ENCODE data around the gene CD200. TPM values are rescaled to one million over a fixed set of nuclear protein-coding genes. Genes with fewer than 3 reads are reported as not detected.

CD200 gene
- total RNA-seq, 1 donor from 2014 or later = 19.0 TPM

DNA sequence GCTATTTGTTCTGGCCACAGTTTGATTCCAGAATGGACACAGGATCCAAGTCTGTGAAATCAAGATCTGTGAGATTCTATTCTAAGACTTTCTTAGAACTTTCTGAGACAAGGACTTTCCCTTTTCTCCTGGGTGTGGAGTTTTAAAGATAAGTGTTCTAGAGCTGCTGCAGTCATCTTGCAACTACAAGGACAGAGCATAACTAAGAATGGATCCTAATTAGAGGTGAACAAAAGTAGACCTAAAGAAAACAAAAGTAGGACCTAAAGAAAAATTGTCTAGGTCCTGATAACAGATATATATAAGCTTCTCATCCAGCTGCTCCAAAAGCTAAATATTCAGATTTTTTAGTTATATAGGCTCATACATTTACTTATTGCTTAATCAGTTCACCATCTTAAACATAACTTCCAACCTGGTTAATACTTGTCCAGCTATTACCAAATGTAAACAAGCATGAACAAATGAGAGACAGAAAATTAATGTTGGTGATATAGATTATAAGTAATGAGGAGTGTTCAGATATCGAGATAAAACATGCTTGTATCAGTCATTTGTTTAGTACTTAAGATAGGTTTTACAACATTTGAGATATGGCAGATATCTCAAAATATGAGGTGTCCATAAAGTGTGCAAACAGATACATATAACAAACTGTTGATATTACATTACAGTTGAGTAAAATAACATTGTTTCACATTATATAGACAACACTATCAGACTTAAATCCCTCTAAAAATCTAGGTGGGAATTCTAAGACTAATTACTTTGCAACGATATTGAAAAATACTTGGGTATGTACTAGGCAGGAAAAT is 75.1 kb downstream of the CD200 start:
- intact Hi-C loops (cut with micrococcal nuclease) = loop anchor here (5.0 to 10.0 kb wide), 2 partner anchors 36 to 47 kb away; no protein-coding TSS in a partner anchor
- CTCF ChIA-PET = no interaction called here
- H3K4me3 Mint-ChIP-seq = no peak overlapping the region

DNA sequence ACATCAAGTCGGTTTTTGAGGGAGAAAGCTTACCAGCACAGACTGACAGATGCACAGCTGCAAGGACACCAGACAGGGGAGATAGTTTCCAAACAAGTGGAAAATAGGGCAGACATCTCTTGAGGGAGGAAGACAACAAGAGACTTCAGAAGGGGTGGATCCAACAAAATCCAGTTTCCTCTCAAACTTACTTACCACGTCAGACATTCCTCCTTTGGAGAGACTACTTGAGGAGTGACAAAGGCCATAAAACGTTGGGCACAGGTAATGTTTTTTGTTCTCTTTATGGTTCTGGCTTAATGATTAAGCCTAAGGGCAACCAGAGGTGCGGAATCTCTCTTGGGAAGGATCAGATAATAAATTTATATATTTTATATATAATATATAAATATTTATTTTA is 76.1 kb downstream of the CD200 start:
- no peaks in the 10 kb centered on the region for H3K36me3 Mint-ChIP-seq (ENCODE audit: low read depth)
- TF ChIP-seq, protein P1, sequence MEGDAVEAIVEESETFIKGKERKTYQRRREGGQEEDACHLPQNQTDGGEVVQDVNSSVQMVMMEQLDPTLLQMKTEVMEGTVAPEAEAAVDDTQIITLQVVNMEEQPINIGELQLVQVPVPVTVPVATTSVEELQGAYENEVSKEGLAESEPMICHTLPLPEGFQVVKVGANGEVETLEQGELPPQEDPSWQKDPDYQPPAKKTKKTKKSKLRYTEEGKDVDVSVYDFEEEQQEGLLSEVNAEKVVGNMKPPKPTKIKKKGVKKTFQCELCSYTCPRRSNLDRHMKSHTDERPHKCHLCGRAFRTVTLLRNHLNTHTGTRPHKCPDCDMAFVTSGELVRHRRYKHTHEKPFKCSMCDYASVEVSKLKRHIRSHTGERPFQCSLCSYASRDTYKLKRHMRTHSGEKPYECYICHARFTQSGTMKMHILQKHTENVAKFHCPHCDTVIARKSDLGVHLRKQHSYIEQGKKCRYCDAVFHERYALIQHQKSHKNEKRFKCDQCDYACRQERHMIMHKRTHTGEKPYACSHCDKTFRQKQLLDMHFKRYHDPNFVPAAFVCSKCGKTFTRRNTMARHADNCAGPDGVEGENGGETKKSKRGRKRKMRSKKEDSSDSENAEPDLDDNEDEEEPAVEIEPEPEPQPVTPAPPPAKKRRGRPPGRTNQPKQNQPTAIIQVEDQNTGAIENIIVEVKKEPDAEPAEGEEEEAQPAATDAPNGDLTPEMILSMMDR (IDR thresholded peaks at IDR 0.05) = no peak
- ChIA-PET POLR2A (no interaction called here), CTCF (no interaction called here)
- ATAC-seq (ENCODE audit: low read depth) (no peak), DNase-seq (no peak)
- H3K27me3 Mint-ChIP-seq = no peaks in the 10 kb centered on the region
- H3K4me1 Mint-ChIP-seq = peaks cover 52% of the 10 kb centered on the region
- H3K27ac Mint-ChIP-seq = no peak overlapping the region
- no peak overlapping the region for H3K4me3 Mint-ChIP-seq
- H3K9me3 Mint-ChIP-seq = no peaks in the 10 kb centered on the region
- intact Hi-C loops (cut with micrococcal nuclease) = loop anchor here (5.0 to 10.0 kb wide), 2 partner anchors 37 to 46 kb away; no protein-coding TSS in a partner anchor

More for the DNA sequence above, 75.1 kb downstream of the CD200 start:
- ATAC-seq (ENCODE audit: low read depth) (no peak), DNase-seq (no peak)
- Mint-ChIP-seq H3K27me3 (no peaks in the 10 kb centered on the region), H3K36me3 (ENCODE audit: low read depth) (no peaks in the 10 kb centered on the region), H3K4me1 (peaks cover 42% of the 10 kb centered on the region), H3K9me3 (no peaks in the 10 kb centered on the region), H3K27ac (peak overlapping the region; percentile 89)
- TF ChIP-seq, protein P1 (IDR thresholded peaks at IDR 0.05) = no peak
- POLR2A ChIA-PET = no interaction called here

DNA sequence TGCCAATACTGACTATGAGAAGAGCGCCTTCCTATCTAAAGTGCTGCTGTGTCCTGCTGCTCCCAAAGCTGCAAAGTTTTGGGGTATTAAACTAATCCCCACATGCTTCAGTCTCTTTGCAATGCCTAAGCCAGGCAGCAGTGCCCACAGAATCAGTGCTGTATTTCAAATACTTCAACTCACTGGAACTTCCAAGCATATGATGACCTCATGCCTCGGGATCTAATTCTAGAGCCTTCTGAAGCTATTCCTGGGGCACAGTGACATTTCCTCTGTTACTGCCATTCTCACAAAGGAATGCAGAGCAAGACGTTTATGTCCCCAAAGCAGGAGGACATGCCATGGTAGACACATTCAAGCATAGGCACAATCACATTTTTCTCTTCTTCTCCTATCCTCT is 78.5 kb downstream of the CD200 start:
- ATAC-seq (ENCODE audit: low read depth) = no peak
- peaks cover 47% of the 10 kb centered on the region for H3K4me1 Mint-ChIP-seq
- intact Hi-C loops (cut with micrococcal nuclease) = no loop called here
- peaks cover 2% of the 10 kb centered on the region for H3K9me3 Mint-ChIP-seq
- no peak overlapping the region for H3K27ac Mint-ChIP-seq
- TF ChIP-seq, protein P1 (IDR thresholded peaks at IDR 0.05) = no peak
- DNase-seq = no peak
- H3K4me3 Mint-ChIP-seq = no peak overlapping the region
- peaks cover 3% of the 10 kb centered on the region for H3K36me3 Mint-ChIP-seq (ENCODE audit: low read depth)
- POLR2A ChIA-PET = interaction anchor here (1.1 kb wide), 1 partner anchor 87 kb away, joined by 3 read pairs; no protein-coding TSS in a partner anchor
- no peaks in the 10 kb centered on the region for H3K27me3 Mint-ChIP-seq
- CTCF ChIA-PET = no interaction called here

Other genes starting within 250 kb of the CD200 start
- 1.4 and 1.8 TPM in 2 replicates for gene C3orf52, start 246.8 kb upstream of the CD200 start, total RNA-seq
- gene GCSAM, start 199.9 kb upstream of the CD200 start, total RNA-seq = 16.0 and 17.3 TPM in 2 replicates
- 0.24 and 0.58 TPM in 2 replicates for gene SLC9C1, start 38.9 kb upstream of the CD200 start, total RNA-seq
- 49.8 and 53.2 TPM in 2 replicates for gene BTLA, start 166.3 kb downstream of the CD200 start, total RNA-seq
- 48.3 and 54.9 TPM in 2 replicates for gene ATG3, start 228.8 kb downstream of the CD200 start, total RNA-seq
- 25.1 and 26.6 TPM in 2 replicates for gene SLC35A5, start 228.9 kb downstream of the CD200 start, total RNA-seq

All from activated B cell treated with CpG ODN at 0.5 μM for 24 hours (primary cell).